GM19468 (cell line): ENCODE data around the gene RHOBTB1.

Experiments used
- ATAC-seq: cut with Tn5 transposase; IDR thresholded peaks from one replicate; pipeline ENCODE4 v1.9.1; 2021; ENCODE audit warnings: mild to moderate bottlenecking, moderate library complexity, moderate number of reproducible peaks; ENCODE audit not compliant: unreplicated experiment; ENCODE audit errors: extremely low read depth

The RHOBTB1 gene

GRCh38 chr10:60965696-60966095, 21.7 kb upstream of the RHOBTB1 start:
- no peak for ATAC-seq

- ATAC-seq, result no peak
Measured at GRCh38 chr10:60964257-60965235, 20.6 kb upstream of the RHOBTB1 start.

GRCh38 chr10:60963441-60964256, 19.7 kb upstream of the RHOBTB1 start:
- ATAC-seq, result no peak

- no peak for ATAC-seq
Measured at GRCh38 chr10:60962946-60963345, 19.0 kb upstream of the RHOBTB1 start.

- ATAC-seq, result no peak
Measured at GRCh38 chr10:60960913-60961312, 16.9 kb upstream of the RHOBTB1 start.

GRCh38 chr10:60960031-60960430, 16.0 kb upstream of the RHOBTB1 start:
- no peak for ATAC-seq

- no peak for ATAC-seq
Measured at GRCh38 chr10:60958892-60959601, 15.1 kb upstream of the RHOBTB1 start.

- no peak for ATAC-seq
Measured at GRCh38 chr10:60957667-60958221, 13.8 kb upstream of the RHOBTB1 start.

- no peak for ATAC-seq
Measured at GRCh38 chr10:60955957-60956425, 12.0 kb upstream of the RHOBTB1 start.

GRCh38 chr10:60955316-60955715, 11.3 kb upstream of the RHOBTB1 start:
- no peak for ATAC-seq

- no peak for ATAC-seq
Measured at GRCh38 chr10:60954035-60954434, 10.1 kb upstream of the RHOBTB1 start.

- no peak for ATAC-seq
Measured at GRCh38 chr10:60953420-60953819, 9.4 kb upstream of the RHOBTB1 start.

GRCh38 chr10:60952846-60953220, 8.8 kb upstream of the RHOBTB1 start:
- ATAC-seq, result no peak

GRCh38 chr10:60952067-60952845, 8.3 kb upstream of the RHOBTB1 start:
- ATAC-seq, result no peak

- no peak for ATAC-seq
Measured at GRCh38 chr10:60951272-60951724, 7.3 kb upstream of the RHOBTB1 start.

- no peak for ATAC-seq
Measured at GRCh38 chr10:60950300-60950699, 6.3 kb upstream of the RHOBTB1 start.

- no peak for ATAC-seq
Measured at GRCh38 chr10:60948851-60949250, 4.9 kb upstream of the RHOBTB1 start.

GRCh38 chr10:60944910-60945297, 919 bp upstream of the RHOBTB1 start:
- no peak for ATAC-seq

GRCh38 chr10:60943316-60944057, 498 bp downstream of the RHOBTB1 start:
- no peak for ATAC-seq
